GM13976 (cell line): Measurements from ENCODE around the gene FXYD2.
A peak's percentile ranks its signal among the peaks of the same experiment; 100 is the strongest.

ENCODE experiments used
- DNase-seq: peaks from one replicate; pipeline ENCODE4 v3.0.0; 2012; ENCODE audit warnings: low spot score
- CTCF ChIP-seq: IDR thresholded peaks from 2 replicates; pipeline ENCODE4 v1.5.1; 2012; ENCODE audit warnings: borderline replicate concordance, mild to moderate bottlenecking; ENCODE audit not compliant: insufficient read depth; ENCODE audit errors: extremely low read depth, missing control alignments, control extremely low read depth
- in situ Hi-C: fragments of 300-500 bp; cut with MboI; formaldehyde crosslinking; loops from one replicate; pipeline ENCODE4 v1.12.0; 2022; ENCODE audit warnings: low sequenced_read_pairs, mixed read lengths, inconsistent platforms; ENCODE audit not compliant: unreplicated experiment

The FXYD2 gene

GRCh38 chr11:117827521-117828511 lies 3.3 kb upstream of the FXYD2 start:
- in situ Hi-C loops: no loop called here
- TF ChIP-seq CTCF: no peak
- DNase-seq: no peak

- DNase-seq: no peak
- TF ChIP-seq CTCF: no peak
- in situ Hi-C loops: no loop called here
These were observed 2.3 kb upstream of the FXYD2 start for GRCh38 chr11:117826832-117827231.

- DNase-seq: no peak
- in situ Hi-C loops: no loop called here
- no peak for TF ChIP-seq CTCF
These were observed 1.6 kb upstream of the FXYD2 start for GRCh38 chr11:117826190-117826570.

- in situ Hi-C loops: no loop called here
- no peak for TF ChIP-seq CTCF
- DNase-seq: no peak
These were observed 1.1 kb upstream of the FXYD2 start for GRCh38 chr11:117825538-117826189.

- no peak for TF ChIP-seq CTCF
- in situ Hi-C loops: no loop called here
- no peak for DNase-seq
These were observed 561 bp downstream of the FXYD2 start for GRCh38 chr11:117823946-117824420.

GRCh38 chr11:117823294-117823945 lies 1.1 kb downstream of the FXYD2 start:
- DNase-seq: peak; percentile 52
- TF ChIP-seq CTCF: no peak
- in situ Hi-C loops: no loop called here
